AG10803 (cell line): ENCODE results near the gene ADRA1B.

Experiments used
- DNase-seq: peaks from one replicate; pipeline ENCODE4 v3.0.0; 2010; ENCODE audit warnings: low read depth
- H3K4me3 ChIP-seq: 2 replicates; pipeline ENCODE4 v1.5.1; 2011; ENCODE audit warnings: mild to moderate bottlenecking, low read length, control low read depth
- CTCF ChIP-seq: conservative IDR thresholded peaks from 2 replicates; pipeline ENCODE4 v1.5.1; 2011; ENCODE audit warnings: mild to moderate bottlenecking, low read length, control low read depth, inconsistent platforms

ADRA1B gene

GRCh38 chr5:159890141-159890540 lies 26.1 kb upstream of the ADRA1B start:
- no peak overlapping the region for H3K4me3 ChIP-seq
- DNase-seq: no peak
- no peak for TF ChIP-seq CTCF

- H3K4me3 ChIP-seq: no peak overlapping the region
- DNase-seq: no peak
- TF ChIP-seq CTCF: no peak
These were observed 24.9 kb upstream of the ADRA1B start for GRCh38 chr5:159891371-159891770.

GRCh38 chr5:159893040-159893695 lies 23.1 kb upstream of the ADRA1B start:
- no peak for DNase-seq
- TF ChIP-seq CTCF: no peak
- no peak overlapping the region for H3K4me3 ChIP-seq

- DNase-seq: peak; percentile 77
These were observed 22.0 kb upstream of the ADRA1B start for GRCh38 chr5:159894149-159894720.

GRCh38 chr5:159897786-159898393 lies 18.4 kb upstream of the ADRA1B start:
- H3K4me3 ChIP-seq: no peak overlapping the region
- no peak for TF ChIP-seq CTCF
- peak; percentile 43 for DNase-seq

More at GRCh38 chr5:159894149-159894720, 22.0 kb upstream of the ADRA1B start:
- no peak overlapping the region for H3K4me3 ChIP-seq
- no peak for TF ChIP-seq CTCF

GRCh38 chr5:159899067-159900049 lies 16.9 kb upstream of the ADRA1B start:
- H3K4me3 ChIP-seq: no peak overlapping the region
- TF ChIP-seq CTCF: no peak
- peak; percentile 74 for DNase-seq
